Measurements from ENCODE around the gene RPL38.

Gene RPL38

GRCh38 chr17:74211912-74212208 lies 8.4 kb downstream of the RPL38 start:
- DNase-seq, result no peak

GRCh38 chr17:74212209-74212912 lies 8.9 kb downstream of the RPL38 start:
- DNase-seq, result no peak

GRCh38 chr17:74212913-74213791 lies 9.7 kb downstream of the RPL38 start, which contains the start of gene TTYH2:
TTYH2 (plus strand) TSS chr17:74213571; CDS start chr17:74213588, 17 bp downstream.
- peak; percentile 55 for DNase-seq

GRCh38 chr17:74213861-74214391 lies 10.4 kb downstream of the RPL38 start:
- no peak for DNase-seq

GRCh38 chr17:74214484-74215341 lies 11.2 kb downstream of the RPL38 start:
- DNase-seq, result no peak

- no peak for DNase-seq
Observed at GRCh38 chr17:74215342-74215727, 11.9 kb downstream of the RPL38 start.

GRCh38 chr17:74216505-74216904 lies 13.0 kb downstream of the RPL38 start:
- DNase-seq, result no peak

- no peak for DNase-seq
Observed at GRCh38 chr17:74217037-74217730, 13.7 kb downstream of the RPL38 start.

- no peak for DNase-seq
Observed at GRCh38 chr17:74217888-74218287, 14.4 kb downstream of the RPL38 start.

GRCh38 chr17:74218436-74218835 lies 15.0 kb downstream of the RPL38 start:
- DNase-seq, result no peak

- no peak for DNase-seq
Observed at GRCh38 chr17:74219576-74220133, 16.2 kb downstream of the RPL38 start.

GRCh38 chr17:74220219-74220618 lies 16.7 kb downstream of the RPL38 start:
- DNase-seq, result no peak

- no peak for DNase-seq
Observed at GRCh38 chr17:74220946-74221818, 17.7 kb downstream of the RPL38 start.

- no peak for DNase-seq
Observed at GRCh38 chr17:74222399-74222798, 18.9 kb downstream of the RPL38 start.

- no peak for DNase-seq
Observed at GRCh38 chr17:74223901-74224300, 20.4 kb downstream of the RPL38 start.

GRCh38 chr17:74224959-74225725 lies 21.7 kb downstream of the RPL38 start:
- no peak for DNase-seq

- no peak for DNase-seq
Observed at GRCh38 chr17:74226252-74226651, 22.8 kb downstream of the RPL38 start.

- DNase-seq, result no peak
Observed at GRCh38 chr17:74227271-74228080, 24.0 kb downstream of the RPL38 start.

GRCh38 chr17:74228306-74228978 lies 25.0 kb downstream of the RPL38 start:
- no peak for DNase-seq

Measured in NCI-H1105 treated with DMSO at 0.1 percent for 48 hours (cell line).